Ovary (tissue), 3 donors: ENCODE data around the gene CCDC185.

ENCODE experiments used
- CTCF ChIP-seq, 3 donors: fragments of 450-650 bp in 2 of 3; fragments of 200-600 bp in 1 of 3; IDR thresholded peaks; one replicate each; pipeline versions ENCODE4 v1.5.1 to v1.8.0; 2016 to 2022; ENCODE audit warnings: antibody characterized with exemption in 3 of 3, mild to moderate bottlenecking in 1 of 3
- EP300 ChIP-seq: sonication (generic); formaldehyde crosslinking; IDR thresholded peaks from one replicate; pipeline ENCODE4 v1.6.1; 2017; ENCODE audit warnings: antibody characterized with exemption
- POLR2A ChIP-seq: fragments of 450-650 bp; IDR thresholded peaks from one replicate; pipeline ENCODE4 v1.6.1; 2017; ENCODE audit warnings: antibody characterized with exemption, mild to moderate bottlenecking, moderate library complexity
- donor health status: DM: no; HTN: no; CAD: no.

- no peak for TF ChIP-seq CTCF (IDR thresholded peaks at IDR 0.05)
- no peak for TF ChIP-seq POLR2A
- TF ChIP-seq EP300: no peak
Measured at GRCh38 chr1:223413216-223413615, 20.0 kb downstream of the CCDC185 start.
